Measurements from ENCODE around the gene PAQR9.

DNA sequence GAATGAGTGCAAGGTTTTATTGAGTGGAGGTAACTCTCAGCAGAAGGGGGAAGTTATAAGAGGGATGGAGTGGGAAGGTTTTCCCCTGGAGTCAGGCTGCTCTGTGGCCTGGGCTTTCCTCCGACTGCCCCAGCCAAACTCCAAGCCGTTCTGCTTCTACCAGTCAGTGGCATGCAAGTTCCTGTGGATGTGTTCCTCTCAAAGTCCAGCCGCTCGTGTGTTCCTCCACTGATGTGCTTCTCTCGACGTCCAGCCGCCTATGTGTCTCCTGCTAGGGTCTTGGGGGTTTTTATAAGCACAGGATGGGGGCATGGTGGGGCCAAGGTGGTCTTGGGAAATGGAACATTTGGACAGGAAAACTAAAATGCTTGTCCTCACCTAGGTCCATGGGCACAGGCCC, 28.8 kb upstream of the PAQR9 start:
- no peak for TF ChIP-seq TEAD2 (tag; IDR thresholded peaks at IDR 0.05)
- no peak for TF ChIP-seq ATF7 (IDR thresholded peaks at IDR 0.05)
- TF ChIP-seq, protein P1, sequence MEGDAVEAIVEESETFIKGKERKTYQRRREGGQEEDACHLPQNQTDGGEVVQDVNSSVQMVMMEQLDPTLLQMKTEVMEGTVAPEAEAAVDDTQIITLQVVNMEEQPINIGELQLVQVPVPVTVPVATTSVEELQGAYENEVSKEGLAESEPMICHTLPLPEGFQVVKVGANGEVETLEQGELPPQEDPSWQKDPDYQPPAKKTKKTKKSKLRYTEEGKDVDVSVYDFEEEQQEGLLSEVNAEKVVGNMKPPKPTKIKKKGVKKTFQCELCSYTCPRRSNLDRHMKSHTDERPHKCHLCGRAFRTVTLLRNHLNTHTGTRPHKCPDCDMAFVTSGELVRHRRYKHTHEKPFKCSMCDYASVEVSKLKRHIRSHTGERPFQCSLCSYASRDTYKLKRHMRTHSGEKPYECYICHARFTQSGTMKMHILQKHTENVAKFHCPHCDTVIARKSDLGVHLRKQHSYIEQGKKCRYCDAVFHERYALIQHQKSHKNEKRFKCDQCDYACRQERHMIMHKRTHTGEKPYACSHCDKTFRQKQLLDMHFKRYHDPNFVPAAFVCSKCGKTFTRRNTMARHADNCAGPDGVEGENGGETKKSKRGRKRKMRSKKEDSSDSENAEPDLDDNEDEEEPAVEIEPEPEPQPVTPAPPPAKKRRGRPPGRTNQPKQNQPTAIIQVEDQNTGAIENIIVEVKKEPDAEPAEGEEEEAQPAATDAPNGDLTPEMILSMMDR (IDR thresholded peaks at IDR 0.05 in 2 of 3, conservative IDR thresholded peaks at IDR 0.05 in 1 of 3; ENCODE audit: insufficient read depth in 2 of 3, low read depth in 1 of 3, low read length in 3 of 3) = no peak
- TF ChIP-seq, protein P2, sequence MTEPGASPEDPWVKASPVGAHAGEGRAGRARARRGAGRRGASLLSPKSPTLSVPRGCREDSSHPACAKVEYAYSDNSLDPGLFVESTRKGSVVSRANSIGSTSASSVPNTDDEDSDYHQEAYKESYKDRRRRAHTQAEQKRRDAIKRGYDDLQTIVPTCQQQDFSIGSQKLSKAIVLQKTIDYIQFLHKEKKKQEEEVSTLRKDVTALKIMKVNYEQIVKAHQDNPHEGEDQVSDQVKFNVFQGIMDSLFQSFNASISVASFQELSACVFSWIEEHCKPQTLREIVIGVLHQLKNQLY (CRISPR knock-in tag; conservative IDR thresholded peaks at IDR 0.05) = no peak
- no peak for TF ChIP-seq MYNN (IDR thresholded peaks at IDR 0.05)
- TF ChIP-seq MYNN (CRISPR knock-in tag; IDR thresholded peaks at IDR 0.05) = no peak
- no peak for TF ChIP-seq EP300 (IDR thresholded peaks at IDR 0.05; ENCODE audit: low read length)

Data from K562 (cell line).